ENCODE data around the gene ZNF280C. TPM values are rescaled to one million over a fixed set of nuclear protein-coding genes. Genes with fewer than 3 reads are reported as not detected.

Gene ZNF280C
- total RNA-seq, 1 donor from 2014 or later, result 5.7 TPM

Other genes starting within 250 kb of the ZNF280C start
- 49.9 and 50.6 TPM in 2 replicates for gene ELF4, start 158.4 kb downstream of the ZNF280C start, total RNA-seq
- 42.6 and 44.2 TPM in 2 replicates for gene AIFM1, start 103.1 kb downstream of the ZNF280C start, total RNA-seq
- 24.9 and 27.7 TPM in 2 replicates for gene RAB33A, start 96.9 kb downstream of the ZNF280C start, total RNA-seq
- 12.2 and 13.2 TPM in 2 replicates for gene SLC25A14, start 71.0 kb upstream of the ZNF280C start, total RNA-seq
- gene GPR119, start 116.8 kb upstream of the ZNF280C start, total RNA-seq, result not detected in 2 replicates
- gene RBMX2, start 133.1 kb upstream of the ZNF280C start, total RNA-seq, result 22.6 and 23.5 TPM in 2 replicates

All from T-helper 2 cell treated with Interferon-gamma antibody and Interleukin-4, amounts not matched to agents 100 ng/mL and 5 ng/mL, for 36 hours (primary cell).